Fibroblast of peridontal ligament (primary cell): ENCODE measurements around the gene PCLAF.
"Not testable (repeated sequence)": the region's sequence is repeated elsewhere in the genome, so short reads cannot be mapped to it uniquely, and the experiment has no call there.

Experiments used
- DNase-seq: peaks from one replicate; pipeline ENCODE4 v3.0.0-alpha.2; 2010; ENCODE audit errors: extremely low read depth

The PCLAF gene, protein sequence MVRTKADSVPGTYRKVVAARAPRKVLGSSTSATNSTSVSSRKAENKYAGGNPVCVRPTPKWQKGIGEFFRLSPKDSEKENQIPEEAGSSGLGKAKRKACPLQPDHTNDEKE

GRCh38 chr15:64381000-64381751 is at the start of gene PCLAF:
PCLAF (minus strand) TSS chr15:64381441; CDS start chr15:64381371, 70 bp downstream.
- DNase-seq: peak; percentile 93

GRCh38 chr15:64430000-64430735 is 48.9 kb upstream of the PCLAF start:
- DNase-seq: peak; percentile 97

DNA sequence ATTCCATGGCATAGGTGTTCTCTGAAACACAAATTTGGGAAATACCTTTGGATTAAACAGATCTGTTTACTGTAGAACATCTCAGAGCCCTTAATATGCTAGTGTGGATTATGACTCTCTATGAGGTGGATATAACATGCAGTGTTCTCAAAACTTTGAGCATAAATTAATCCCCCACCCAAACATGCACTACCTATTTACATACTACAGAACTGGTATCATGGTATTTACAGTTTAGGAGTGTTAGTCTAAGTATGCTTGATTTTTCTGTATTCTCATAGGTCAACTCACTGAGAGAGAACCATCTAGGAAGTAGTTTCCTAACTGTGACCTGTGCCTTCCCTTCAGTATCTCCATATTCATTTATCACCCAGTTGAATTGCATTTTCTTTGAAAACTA is 48.2 kb upstream of the PCLAF start:
- DNase-seq: no peak

DNA sequence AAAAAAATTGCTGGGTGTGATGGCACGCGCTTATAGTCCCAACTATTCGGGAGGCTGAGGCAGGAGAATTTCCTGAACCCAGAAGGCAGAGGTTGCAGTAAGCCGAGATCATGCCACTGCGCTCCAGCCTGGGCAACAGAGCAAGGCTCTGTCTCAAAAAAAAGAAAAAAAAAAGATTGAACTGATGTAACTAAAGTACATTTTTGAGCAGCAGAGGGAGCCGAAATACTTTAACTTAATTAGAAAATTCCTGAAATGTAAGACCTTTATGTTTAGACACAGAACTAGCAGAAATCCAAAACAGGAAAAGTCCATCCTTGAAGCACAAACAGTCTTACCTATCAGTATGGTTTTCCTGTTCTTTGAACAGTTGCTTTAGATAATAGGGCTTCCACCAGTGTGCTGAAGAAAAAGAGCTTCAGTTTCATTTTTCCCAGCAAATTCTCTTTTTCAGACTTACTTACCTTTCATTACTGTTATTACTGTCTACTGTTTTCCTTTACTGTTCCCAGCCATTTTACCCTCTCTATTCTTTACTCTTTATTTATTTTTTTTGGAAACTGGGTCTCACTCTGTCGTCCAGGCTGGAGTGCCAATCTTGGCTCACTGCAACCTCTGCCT is 45.7 kb upstream of the PCLAF start:
- peak; percentile 71 for DNase-seq

DNA sequence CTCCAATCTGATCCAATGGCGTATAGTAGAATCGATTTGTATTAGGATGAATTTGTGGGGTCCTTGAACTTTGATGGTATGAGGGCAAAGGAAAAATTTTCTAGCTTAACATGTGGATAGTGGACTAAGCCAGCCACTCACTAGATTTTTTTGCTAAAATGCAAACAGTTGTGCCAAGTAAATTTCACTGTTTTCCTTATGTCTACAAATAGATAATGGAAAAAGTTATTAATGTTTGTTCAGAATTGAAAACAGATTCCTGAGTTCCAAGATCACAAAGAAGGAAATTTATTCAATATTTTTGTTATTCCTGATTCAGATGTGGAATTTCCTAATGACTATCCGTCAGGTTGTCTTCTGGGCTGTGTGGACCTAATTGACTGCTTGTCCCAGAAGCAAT is 44.0 kb upstream of the PCLAF start:
- DNase-seq: no peak

- no peak for DNase-seq
These were observed 42.7 kb upstream of the PCLAF start for GRCh38 chr15:64423970-64424369.

GRCh38 chr15:64422697-64423096 is 41.5 kb upstream of the PCLAF start:
- DNase-seq: no peak

GRCh38 chr15:64412216-64412615 is 31.0 kb upstream of the PCLAF start:
- no peak for DNase-seq

- DNase-seq: no peak
These were observed 19.3 kb upstream of the PCLAF start for GRCh38 chr15:64400583-64400982.

DNA sequence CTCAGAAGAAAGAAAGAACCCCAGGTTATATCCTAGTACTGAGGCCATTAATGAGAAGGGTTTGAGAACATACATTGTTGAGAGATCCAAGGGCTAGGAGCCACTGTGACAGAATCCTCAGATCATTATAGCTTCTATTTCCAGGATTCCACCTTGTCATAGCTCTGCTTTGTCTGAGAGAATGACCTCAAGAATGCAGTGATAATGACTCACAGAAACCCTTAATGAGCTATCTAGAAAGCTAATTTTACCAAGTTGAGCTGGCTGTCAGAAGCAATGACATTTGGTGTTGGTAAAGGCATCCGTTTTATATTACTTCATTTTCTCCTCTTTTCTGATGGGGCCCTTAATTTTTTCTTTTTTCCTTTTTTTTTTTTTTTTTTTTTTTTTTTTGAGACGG is 17.3 kb upstream of the PCLAF start:
- DNase-seq: no peak

- DNase-seq: no peak
These were observed 15.5 kb upstream of the PCLAF start for GRCh38 chr15:64396789-64397188.

GRCh38 chr15:64392471-64392870 is 11.2 kb upstream of the PCLAF start:
- DNase-seq: not testable (repeated sequence)

- DNase-seq: no peak
These were observed 7.8 kb upstream of the PCLAF start for GRCh38 chr15:64389036-64389435.

- peak; percentile 97 for DNase-seq
These were observed 6.4 kb upstream of the PCLAF start, which contains the start of gene TRIP4 for GRCh38 chr15:64387562-64388168. TRIP4 (plus strand) TSS chr15:64387836; CDS start chr15:64387864, 28 bp downstream.

DNA sequence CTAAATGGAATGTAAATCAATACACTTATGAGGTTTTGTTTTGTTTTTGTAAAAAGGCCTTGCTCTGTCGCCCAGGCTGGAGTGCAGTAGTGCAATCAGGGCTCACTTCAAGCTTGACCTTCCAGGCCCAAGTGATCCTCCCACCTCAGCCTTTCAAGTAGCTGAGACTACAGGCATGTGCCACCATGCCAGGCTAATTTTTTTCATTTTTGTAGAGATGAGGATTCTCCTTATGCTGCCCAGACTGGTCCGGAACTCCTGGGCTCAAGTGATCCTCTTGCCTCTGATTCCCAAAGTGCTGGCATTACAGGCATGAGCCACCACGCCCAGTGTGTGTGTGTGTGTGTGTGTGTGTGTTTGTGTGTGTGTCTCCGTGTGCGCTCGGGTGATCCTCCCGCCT is 5.0 kb upstream of the PCLAF start:
- no peak for DNase-seq

DNA sequence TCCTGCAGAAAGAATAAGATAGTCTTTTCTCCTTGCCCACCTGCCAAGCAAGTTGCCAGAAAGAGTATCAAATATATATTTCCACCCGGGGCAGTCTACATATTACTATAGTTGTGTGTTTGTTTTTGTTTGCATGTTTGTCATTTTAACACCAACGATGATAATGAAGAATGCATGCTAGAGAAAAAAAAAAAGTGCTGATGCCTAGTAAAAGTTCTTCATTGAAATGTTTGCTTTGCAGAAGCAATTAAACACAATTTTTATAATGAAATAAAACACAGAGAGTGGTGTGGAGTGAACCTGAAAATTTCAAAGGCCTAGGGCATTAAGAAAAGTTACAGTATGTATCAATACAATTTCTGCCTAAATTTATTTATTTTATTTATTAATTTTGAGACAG is 2.5 kb upstream of the PCLAF start:
- no peak for DNase-seq

DNA sequence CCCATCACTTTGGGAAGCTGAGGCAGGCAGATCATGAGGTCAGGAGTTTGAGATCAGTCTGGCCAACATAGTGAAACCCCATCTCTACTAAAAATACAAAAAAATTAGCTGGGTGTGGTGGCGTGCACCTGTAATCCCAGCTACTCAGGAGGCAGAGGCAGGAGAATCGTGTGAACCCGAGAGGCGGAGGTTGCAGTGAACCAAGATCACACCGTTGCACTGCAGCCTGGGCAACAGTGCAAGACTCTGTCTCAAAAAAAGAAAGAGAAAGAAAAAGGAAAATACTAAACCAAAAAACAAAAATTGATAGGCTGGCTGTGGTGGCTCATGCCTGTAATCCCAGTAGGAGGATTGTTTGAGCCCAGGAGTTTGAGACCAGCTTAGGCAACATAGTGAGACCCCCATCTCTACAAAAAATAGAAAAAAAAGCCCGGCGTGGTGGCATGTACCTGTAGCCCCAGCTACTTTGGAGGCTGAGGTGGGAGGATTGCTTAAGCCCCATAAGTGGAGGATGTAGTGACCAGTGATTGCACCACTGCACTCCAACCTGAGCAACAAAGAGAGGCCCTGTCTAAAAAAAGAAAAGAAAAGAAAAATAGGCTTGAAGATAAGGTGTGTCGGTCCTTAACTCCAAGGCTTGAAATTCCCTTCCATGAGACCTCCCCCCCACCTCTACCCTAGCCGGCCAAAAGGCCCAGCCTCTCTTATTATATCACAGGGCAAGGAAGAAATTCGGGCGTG is 941 bp downstream of the PCLAF start:
- not testable (repeated sequence) for DNase-seq

- peak; percentile 44 for DNase-seq
These were observed 1.9 kb downstream of the PCLAF start for GRCh38 chr15:64379216-64379960.

GRCh38 chr15:64373360-64373759 is 7.9 kb downstream of the PCLAF start:
- no peak for DNase-seq

- not testable (repeated sequence) for DNase-seq
These were observed 9.9 kb downstream of the PCLAF start for GRCh38 chr15:64371383-64371782.
